BJ (cell line): ENCODE results near the gene B3GNT4. TPM values are rescaled to one million over a fixed set of nuclear protein-coding genes. Genes with fewer than 3 reads are reported as not detected.

Source experiments
- CTCF ChIA-PET: fragments of 350-600 bp; formaldehyde crosslinking; extraction: SDS; loops from one replicate; lab custom pipeline; 2021; ENCODE audit warnings: antibody characterized with exemption, inconsistent platforms; lab: Yijun Ruan, JAX
- POLR2A ChIA-PET: fragments of 300-600 bp; sonication (Branson Sonifier 250); formaldehyde crosslinking; extraction: SDS; loops from one replicate; lab custom pipeline; 2021; ENCODE audit warnings: antibody characterized with exemption; lab: Charles Lee
- DNase-seq: peaks from one replicate; pipeline ENCODE4 v3.0.0-alpha.2; 2011; ENCODE audit warnings: low read depth
- H3K27me3 ChIP-seq: 2 replicates; pipeline ENCODE4 v1.6.0; 2011; ENCODE audit warnings: low read length; ENCODE audit not compliant: control insufficient read depth, insufficient read depth
- H3K36me3 ChIP-seq: 2 replicates; pipeline ENCODE4 v1.5.1; 2011; ENCODE audit warnings: low read length; ENCODE audit not compliant: control insufficient read depth, insufficient read depth
- H3K4me3 ChIP-seq: 2 replicates; pipeline ENCODE4 v1.5.1; 2011; ENCODE audit warnings: low read depth, mild to moderate bottlenecking, control low read depth, low read length
- CTCF ChIP-seq: IDR thresholded peaks from 2 replicates; pipeline ENCODE4 v1.5.1; 2011; ENCODE audit warnings: low read depth, mild to moderate bottlenecking, control low read depth, inconsistent platforms, low read length, moderate library complexity; ENCODE audit not compliant: insufficient read depth
- polyA plus RNA-seq: library from polyadenylated mRNA; depleted of rRNA; stranded (reverse); fragments of >200 nt; gene quantifications from 2 replicates; pipeline ENCODE4 v1.2.3, GENCODE V29; 2011

Gene B3GNT4
- polyA plus RNA-seq, 1 experiment: 0.18 TPM

- Histone ChIP-seq H3K27me3 (0 out of 2 replicates have a peak, but pooled peaks cover 1% of the 10 kb centered on the region), H3K4me3 (no peak overlapping the region), H3K36me3 (no peaks in the 10 kb centered on the region)
- no peak for DNase-seq
- POLR2A ChIA-PET: no interaction called here
- no peak for TF ChIP-seq CTCF
- CTCF ChIA-PET: no interaction called here
Measured at GRCh38 chr12:122161682-122162081, 41.8 kb upstream of the B3GNT4 start.

- ChIA-PET POLR2A (no interaction called here), CTCF (no interaction called here)
- DNase-seq: no peak
- TF ChIP-seq CTCF: no peak
- 0 out of 2 replicates have a peak, but pooled peaks cover 1% of the 10 kb centered on the region for H3K27me3 ChIP-seq
- H3K36me3 ChIP-seq: no peaks in the 10 kb centered on the region
- no peak overlapping the region for H3K4me3 ChIP-seq
Measured at GRCh38 chr12:122162976-122163375, 40.5 kb upstream of the B3GNT4 start.

- Histone ChIP-seq H3K27me3 (peaks cover 3% of the 10 kb centered on the region; the same call in 1 of the 2 replicates), H3K4me3 (no peak overlapping the region), H3K36me3 (no peaks in the 10 kb centered on the region)
- no peak for TF ChIP-seq CTCF
- CTCF ChIA-PET: interaction anchor here (0.6 to 1.8 kb wide), 4 partner anchors 24 to 261 kb away, joined by 3 to 4 read pairs (median 3); no protein-coding TSS in a partner anchor
- no peak for DNase-seq
- POLR2A ChIA-PET: no interaction called here
Measured at GRCh38 chr12:122166422-122167349, 36.8 kb upstream of the B3GNT4 start.

- Histone ChIP-seq H3K4me3 (no peak overlapping the region), H3K36me3 (no peaks in the 10 kb centered on the region), H3K27me3 (peaks cover 3% of the 10 kb centered on the region; the same call in 1 of the 2 replicates)
- no peak for DNase-seq
- POLR2A ChIA-PET: no interaction called here
- TF ChIP-seq CTCF: no peak
- CTCF ChIA-PET: interaction anchor here (1.1 to 1.8 kb wide), 2 partner anchors 23 to 261 kb away, joined by 3 to 4 read pairs; no protein-coding TSS in a partner anchor
Measured at GRCh38 chr12:122167356-122167925, 36.1 kb upstream of the B3GNT4 start.

- DNase-seq: no peak
- no peak overlapping the region for H3K4me3 ChIP-seq
- CTCF ChIA-PET: no interaction called here
- peaks cover 4% of the 10 kb centered on the region for H3K27me3 ChIP-seq
- no peak for TF ChIP-seq CTCF
- H3K36me3 ChIP-seq: no peaks in the 10 kb centered on the region
- POLR2A ChIA-PET: no interaction called here
Measured at GRCh38 chr12:122168492-122168891, 35.0 kb upstream of the B3GNT4 start.
